ENCODE results near the gene WDR64. TPM values are rescaled to one million over a fixed set of nuclear protein-coding genes. Genes with fewer than 3 reads are reported as not detected.

WDR64 gene
- total and polyA plus RNA-seq, 4 donors, result 0.02 to 0.70 (median 0.17) TPM

- Histone ChIP-seq H3K9me3 (ENCODE audit: control insufficient read depth in 4 of 4, low read length in 3 of 4) (no peaks in the 10 kb centered on the region), H3K36me3 (ENCODE audit: control insufficient read depth in 4 of 4, insufficient read depth in 3 of 4, low read depth in 1 of 4, low read length in 3 of 4) (no peaks in the 10 kb centered on the region), H3K27me3 (ENCODE audit: control insufficient read depth in 4 of 4, insufficient read depth in 4 of 4, low read length in 3 of 4) (no peaks in the 10 kb centered on the region), H3K9ac (ENCODE audit: low read depth in 1 of 2, low read length in 2 of 2) (no peak overlapping the region), H3K4me1 (ENCODE audit: control insufficient read depth in 4 of 4, insufficient read depth in 4 of 4, low read length in 3 of 4) (no peaks in the 10 kb centered on the region), H3K27ac (ENCODE audit: low read depth in 1 of 2, low read length in 2 of 2) (no peak overlapping the region), H3K4me3 (ENCODE audit: low read depth in 1 of 3, low read length in 3 of 3) (no peak overlapping the region)
- DNase-seq (ENCODE audit: low spot score), result no peak
- 1% methylated on average over 1 of the region's 1 CpG for WGBS
- TF ChIP-seq FOXA2 (IDR thresholded peaks at IDR 0.05), result no peak
- no peak for TF ChIP-seq GABPA (IDR thresholded peaks at IDR 0.05 in 1 of 2, conservative IDR thresholded peaks at IDR 0.05 in 1 of 2)
- TF ChIP-seq, protein P1, sequence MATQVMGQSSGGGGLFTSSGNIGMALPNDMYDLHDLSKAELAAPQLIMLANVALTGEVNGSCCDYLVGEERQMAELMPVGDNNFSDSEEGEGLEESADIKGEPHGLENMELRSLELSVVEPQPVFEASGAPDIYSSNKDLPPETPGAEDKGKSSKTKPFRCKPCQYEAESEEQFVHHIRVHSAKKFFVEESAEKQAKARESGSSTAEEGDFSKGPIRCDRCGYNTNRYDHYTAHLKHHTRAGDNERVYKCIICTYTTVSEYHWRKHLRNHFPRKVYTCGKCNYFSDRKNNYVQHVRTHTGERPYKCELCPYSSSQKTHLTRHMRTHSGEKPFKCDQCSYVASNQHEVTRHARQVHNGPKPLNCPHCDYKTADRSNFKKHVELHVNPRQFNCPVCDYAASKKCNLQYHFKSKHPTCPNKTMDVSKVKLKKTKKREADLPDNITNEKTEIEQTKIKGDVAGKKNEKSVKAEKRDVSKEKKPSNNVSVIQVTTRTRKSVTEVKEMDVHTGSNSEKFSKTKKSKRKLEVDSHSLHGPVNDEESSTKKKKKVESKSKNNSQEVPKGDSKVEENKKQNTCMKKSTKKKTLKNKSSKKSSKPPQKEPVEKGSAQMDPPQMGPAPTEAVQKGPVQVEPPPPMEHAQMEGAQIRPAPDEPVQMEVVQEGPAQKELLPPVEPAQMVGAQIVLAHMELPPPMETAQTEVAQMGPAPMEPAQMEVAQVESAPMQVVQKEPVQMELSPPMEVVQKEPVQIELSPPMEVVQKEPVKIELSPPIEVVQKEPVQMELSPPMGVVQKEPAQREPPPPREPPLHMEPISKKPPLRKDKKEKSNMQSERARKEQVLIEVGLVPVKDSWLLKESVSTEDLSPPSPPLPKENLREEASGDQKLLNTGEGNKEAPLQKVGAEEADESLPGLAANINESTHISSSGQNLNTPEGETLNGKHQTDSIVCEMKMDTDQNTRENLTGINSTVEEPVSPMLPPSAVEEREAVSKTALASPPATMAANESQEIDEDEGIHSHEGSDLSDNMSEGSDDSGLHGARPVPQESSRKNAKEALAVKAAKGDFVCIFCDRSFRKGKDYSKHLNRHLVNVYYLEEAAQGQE (IDR thresholded peaks at IDR 0.05), result no peak
- TF ChIP-seq HNF4G (IDR thresholded peaks at IDR 0.05), result no peak
- TF ChIP-seq NR2F2 (IDR thresholded peaks at IDR 0.05), result no peak
- TF ChIP-seq, protein P2, sequence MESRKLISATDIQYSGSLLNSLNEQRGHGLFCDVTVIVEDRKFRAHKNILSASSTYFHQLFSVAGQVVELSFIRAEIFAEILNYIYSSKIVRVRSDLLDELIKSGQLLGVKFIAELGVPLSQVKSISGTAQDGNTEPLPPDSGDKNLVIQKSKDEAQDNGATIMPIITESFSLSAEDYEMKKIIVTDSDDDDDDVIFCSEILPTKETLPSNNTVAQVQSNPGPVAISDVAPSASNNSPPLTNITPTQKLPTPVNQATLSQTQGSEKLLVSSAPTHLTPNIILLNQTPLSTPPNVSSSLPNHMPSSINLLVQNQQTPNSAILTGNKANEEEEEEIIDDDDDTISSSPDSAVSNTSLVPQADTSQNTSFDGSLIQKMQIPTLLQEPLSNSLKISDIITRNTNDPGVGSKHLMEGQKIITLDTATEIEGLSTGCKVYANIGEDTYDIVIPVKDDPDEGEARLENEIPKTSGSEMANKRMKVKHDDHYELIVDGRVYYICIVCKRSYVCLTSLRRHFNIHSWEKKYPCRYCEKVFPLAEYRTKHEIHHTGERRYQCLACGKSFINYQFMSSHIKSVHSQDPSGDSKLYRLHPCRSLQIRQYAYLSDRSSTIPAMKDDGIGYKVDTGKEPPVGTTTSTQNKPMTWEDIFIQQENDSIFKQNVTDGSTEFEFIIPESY (IDR thresholded peaks at IDR 0.05), result no peak
- TF ChIP-seq RAD21 (IDR thresholded peaks at IDR 0.05), result peak; percentile 88 to 89
- TF ChIP-seq EGR1 (IDR thresholded peaks at IDR 0.05; ENCODE audit: low read depth in 2 of 2), result no peak
- no peak for TF ChIP-seq YY1 (IDR thresholded peaks at IDR 0.05)
- TF ChIP-seq, protein P3, sequence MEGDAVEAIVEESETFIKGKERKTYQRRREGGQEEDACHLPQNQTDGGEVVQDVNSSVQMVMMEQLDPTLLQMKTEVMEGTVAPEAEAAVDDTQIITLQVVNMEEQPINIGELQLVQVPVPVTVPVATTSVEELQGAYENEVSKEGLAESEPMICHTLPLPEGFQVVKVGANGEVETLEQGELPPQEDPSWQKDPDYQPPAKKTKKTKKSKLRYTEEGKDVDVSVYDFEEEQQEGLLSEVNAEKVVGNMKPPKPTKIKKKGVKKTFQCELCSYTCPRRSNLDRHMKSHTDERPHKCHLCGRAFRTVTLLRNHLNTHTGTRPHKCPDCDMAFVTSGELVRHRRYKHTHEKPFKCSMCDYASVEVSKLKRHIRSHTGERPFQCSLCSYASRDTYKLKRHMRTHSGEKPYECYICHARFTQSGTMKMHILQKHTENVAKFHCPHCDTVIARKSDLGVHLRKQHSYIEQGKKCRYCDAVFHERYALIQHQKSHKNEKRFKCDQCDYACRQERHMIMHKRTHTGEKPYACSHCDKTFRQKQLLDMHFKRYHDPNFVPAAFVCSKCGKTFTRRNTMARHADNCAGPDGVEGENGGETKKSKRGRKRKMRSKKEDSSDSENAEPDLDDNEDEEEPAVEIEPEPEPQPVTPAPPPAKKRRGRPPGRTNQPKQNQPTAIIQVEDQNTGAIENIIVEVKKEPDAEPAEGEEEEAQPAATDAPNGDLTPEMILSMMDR (IDR thresholded peaks at IDR 0.05; ENCODE audit: low read depth, low read length, missing input control), result peak; percentile 64
- TF ChIP-seq RXRA (IDR thresholded peaks at IDR 0.05), result no peak
- TF ChIP-seq JUND (IDR thresholded peaks at IDR 0.05), result no peak
- no peak for TF ChIP-seq SP1 (IDR thresholded peaks at IDR 0.05)
- no peak for TF ChIP-seq FOXA1 (IDR thresholded peaks at IDR 0.05)
- no peak for TF ChIP-seq TAF1 (conservative IDR thresholded peaks at IDR 0.05)
Measured at GRCh38 chr1:241834733-241835377, 182.8 kb downstream of the WDR64 start.

DNA sequence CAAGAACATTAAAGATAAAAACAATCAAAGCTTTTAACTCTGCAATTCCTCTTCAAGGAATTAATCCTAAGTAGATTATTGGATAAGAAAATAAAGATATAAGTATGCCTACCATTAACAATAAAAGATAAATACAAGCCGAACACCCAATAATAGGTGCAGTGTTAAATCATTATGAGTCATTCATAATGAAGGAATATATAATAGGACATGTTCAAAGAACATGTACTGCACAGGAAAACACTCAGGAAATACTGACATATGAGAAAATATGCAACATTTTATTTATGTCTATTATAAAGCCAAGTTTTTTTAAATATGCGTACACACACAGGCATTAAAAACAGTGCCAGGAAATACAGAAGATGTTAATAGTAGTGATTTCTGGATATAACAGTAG, 184.9 kb downstream of the WDR64 start:
- Histone ChIP-seq H3K27ac (ENCODE audit: low read depth in 1 of 2, low read length in 2 of 2) (no peak overlapping the region), H3K9ac (ENCODE audit: low read depth in 1 of 2, low read length in 2 of 2) (no peak overlapping the region), H3K9me3 (ENCODE audit: control insufficient read depth in 4 of 4, low read length in 3 of 4) (no peaks in the 10 kb centered on the region), H3K36me3 (ENCODE audit: control insufficient read depth in 4 of 4, insufficient read depth in 3 of 4, low read depth in 1 of 4, low read length in 3 of 4) (no peaks in the 10 kb centered on the region), H3K4me3 (ENCODE audit: low read depth in 1 of 3, low read length in 3 of 3) (no peak overlapping the region), H3K27me3 (ENCODE audit: control insufficient read depth in 4 of 4, insufficient read depth in 4 of 4, low read length in 3 of 4) (no peaks in the 10 kb centered on the region), H3K4me1 (ENCODE audit: control insufficient read depth in 4 of 4, insufficient read depth in 4 of 4, low read length in 3 of 4) (no peaks in the 10 kb centered on the region)
- no peak for DNase-seq (ENCODE audit: low spot score)
- TF ChIP-seq HNF4A (conservative IDR thresholded peaks at IDR 0.05), result no peak
- no peak for TF ChIP-seq FOXA1 (IDR thresholded peaks at IDR 0.05)
- TF ChIP-seq RAD21 (IDR thresholded peaks at IDR 0.05), result no peak
- TF ChIP-seq, protein P2 (IDR thresholded peaks at IDR 0.05), result no peak
- TF ChIP-seq EGR1 (IDR thresholded peaks at IDR 0.05; ENCODE audit: low read depth in 2 of 2), result no peak
- TF ChIP-seq, protein P4, sequence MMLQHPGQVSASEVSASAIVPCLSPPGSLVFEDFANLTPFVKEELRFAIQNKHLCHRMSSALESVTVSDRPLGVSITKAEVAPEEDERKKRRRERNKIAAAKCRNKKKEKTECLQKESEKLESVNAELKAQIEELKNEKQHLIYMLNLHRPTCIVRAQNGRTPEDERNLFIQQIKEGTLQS (IDR thresholded peaks at IDR 0.05), result no peak
- TF ChIP-seq HNF4G (IDR thresholded peaks at IDR 0.05), result no peak
- WGBS, result 93% methylated on average over 2 of the region's 2 CpGs

Measured in liver (tissue), 9 donors.